ENCODE data around the gene TRIM8.
A peak's percentile ranks its signal among the peaks of the same experiment; 100 is the strongest.

Gene TRIM8

DNA sequence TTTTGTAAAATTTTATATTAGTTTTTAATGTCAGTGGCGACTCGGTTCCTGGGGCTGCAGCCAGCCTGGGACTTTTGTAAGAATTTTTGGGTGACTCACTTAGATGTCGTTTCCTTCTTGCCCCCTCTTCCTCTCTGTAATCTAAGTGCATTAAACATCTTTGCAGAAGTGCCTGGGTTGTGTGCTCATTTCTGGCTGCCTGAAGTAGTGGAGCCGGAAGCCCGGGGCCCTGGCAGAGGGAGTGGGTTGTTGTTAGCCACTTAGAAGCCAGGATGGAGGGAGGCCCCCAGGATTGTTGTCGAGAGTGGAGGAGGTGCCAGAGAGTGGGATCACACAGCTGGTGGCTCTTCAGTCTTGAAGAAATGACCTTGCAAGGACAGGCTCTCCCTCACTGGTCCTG is 11.0 kb upstream of the TRIM8 start:
- no peak for DNase-seq

DNA sequence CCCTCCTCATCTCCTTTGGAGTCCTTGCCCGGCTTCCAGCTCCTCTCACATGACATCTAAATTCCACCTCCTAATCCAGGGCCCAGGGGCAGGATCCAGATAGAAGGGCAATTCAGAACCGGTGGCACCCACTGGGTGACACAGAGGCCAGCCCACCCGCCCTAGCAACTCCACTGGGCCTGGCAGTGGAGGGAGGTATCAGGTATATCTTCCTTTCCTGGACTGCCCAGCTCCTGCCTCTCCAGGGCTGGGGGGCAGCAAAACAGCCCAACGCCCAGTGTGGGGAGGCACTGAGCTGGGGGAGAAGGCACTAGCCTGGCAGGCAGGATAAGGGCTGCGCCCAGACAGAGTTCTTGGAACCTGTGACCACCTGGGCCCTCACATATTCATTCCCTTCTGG is 10.4 kb upstream of the TRIM8 start:
- no peak for DNase-seq

DNA sequence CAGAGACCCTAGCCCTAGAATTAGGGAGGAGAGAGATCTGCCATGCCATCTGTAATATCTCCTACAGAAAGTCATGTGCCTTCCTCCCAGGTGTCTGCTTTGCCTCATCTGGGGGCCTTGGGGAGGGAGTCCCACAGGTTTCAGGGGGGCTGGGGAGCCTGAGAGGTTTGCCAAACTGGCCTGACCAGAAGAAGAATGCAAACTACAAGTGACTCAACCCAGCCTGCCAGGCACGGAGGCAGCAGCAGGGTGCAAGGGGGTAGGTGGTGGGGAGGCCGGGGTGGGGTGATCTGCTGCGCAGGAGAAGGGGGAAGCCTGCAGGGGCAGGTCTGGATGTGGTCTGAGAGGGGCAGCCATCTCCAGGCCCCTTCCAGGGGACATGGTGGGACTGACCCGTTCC is 9.6 kb upstream of the TRIM8 start:
- no peak for DNase-seq

DNA sequence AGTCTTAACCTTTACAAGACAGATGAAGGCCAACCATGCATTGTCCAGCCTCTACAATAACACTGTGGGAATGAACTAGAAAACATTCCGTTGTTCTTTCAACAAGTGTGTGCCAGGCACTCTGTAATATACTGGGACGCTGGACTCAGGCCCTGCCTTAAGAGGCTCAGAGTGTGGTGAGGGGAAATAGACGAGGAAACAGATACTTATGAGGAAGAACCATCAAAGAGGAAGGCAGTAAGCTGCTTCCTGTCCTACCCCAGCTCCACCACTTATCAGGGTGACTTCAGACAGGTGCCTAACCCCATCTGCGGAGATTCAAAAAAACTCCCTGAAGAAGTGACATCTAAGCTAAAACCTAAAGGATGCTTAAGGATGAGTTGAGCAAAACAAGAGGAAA is 8.9 kb upstream of the TRIM8 start:
- DNase-seq, result no peak

DNA sequence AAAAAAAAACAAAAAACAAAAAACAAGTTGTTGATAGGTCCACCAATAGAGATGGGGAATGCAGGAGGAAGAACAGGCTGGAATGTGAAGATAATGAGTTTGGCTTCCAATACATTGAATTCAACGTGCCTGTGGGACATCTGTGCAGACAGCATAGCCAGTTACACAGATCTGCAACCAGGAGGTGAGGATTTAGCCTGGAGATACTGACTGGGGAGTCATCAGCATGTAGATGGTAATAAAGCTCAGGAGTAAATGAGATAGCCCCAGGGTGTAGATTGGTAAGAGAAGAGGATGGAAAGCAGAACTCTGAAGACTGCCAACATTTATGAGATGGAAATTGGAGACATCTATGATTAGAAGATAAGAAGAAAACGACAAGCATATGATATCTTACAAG is 4.7 kb upstream of the TRIM8 start:
- DNase-seq, result no peak

DNA sequence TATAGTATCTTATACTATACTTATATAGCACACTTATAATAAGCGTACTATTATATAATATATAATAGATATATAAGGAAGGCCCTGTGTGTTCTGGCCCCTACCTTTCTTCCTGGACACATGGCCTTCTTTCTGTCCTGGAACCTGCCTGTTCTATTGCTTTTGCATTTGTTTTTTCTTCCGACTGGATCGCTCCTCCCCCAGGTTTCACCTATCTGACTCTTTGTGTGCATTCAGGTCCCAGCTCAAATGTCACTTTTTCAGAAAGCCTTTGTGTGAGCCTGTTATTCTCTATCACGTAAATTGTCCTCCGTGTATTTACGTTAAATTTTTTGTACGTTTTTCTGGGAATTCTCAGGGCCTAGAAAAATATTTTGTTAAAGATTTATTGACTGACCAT is 2.9 kb upstream of the TRIM8 start:
- no peak for DNase-seq

DNA sequence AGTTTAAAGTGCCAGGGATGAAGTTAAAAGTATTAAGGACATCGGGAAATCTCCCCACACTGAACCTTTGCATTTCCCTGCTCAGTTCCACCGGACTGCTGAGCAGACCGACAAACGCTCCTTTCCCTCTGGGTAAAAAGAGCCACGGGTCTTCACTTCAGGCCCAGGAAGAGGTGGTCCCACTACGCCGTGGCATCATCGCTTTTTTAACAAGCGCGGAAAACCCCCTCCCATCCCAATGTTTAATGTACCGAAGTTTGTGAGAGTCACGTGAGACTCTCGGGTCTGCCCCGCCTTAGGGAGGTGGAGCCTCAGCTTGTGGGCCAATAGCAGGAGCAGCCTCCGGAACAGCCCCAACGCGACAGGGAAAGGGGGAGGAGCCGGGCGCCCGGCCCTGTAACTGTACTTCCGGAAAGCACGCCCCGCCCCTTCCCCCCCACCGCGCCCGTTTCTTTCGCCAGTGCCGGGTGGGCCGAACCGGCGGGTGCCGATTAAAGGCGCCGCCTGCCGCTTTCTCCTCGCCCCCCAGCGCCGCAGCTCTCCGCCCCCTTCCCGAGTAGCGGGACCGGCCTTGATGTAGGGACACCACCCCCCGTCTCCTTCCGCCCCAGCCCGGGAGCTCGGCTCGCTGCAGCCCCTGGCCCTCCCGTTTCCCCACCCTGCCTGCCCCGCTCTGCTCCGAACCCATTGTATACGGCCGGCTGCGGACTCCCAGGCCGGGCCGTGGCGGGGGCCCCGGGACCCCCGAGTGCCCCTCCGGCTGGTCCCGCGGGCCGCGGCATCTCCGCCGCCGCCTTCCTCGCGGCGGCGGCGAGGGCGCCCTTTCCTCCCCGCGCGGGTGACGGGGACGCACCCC is 2.2 kb upstream of the TRIM8 start:
- DNase-seq, result peak; percentile 81

DNA sequence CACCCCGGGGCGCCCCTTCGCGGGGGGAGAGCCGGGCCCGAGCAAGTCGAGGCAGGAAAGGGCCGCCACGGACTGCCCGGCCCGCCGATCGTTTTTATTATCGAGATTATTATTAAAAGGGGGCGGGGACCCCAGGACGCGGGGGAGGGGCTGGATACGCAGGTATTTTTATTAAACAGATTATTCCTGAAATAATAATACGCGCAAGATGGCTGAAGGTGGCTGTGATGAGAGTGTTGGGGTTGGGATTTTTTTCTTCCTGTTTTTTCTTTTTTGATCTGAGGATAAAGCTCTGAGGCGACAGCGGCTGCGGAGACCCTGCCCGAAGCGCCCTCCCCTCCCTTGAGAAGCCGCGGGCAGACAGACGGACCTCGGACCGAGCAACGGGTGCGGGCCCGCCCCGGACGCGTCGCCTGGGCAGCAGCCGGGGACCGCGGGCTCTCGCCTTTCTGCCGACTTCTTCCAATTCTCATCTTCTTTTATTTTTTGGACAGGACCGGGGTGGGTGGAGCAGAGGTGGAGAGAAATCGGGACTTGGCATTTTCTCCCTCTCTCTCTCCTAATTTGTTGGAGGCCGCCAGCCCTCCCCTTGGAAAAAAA is 1.4 kb upstream of the TRIM8 start:
- no peak for DNase-seq

DNA sequence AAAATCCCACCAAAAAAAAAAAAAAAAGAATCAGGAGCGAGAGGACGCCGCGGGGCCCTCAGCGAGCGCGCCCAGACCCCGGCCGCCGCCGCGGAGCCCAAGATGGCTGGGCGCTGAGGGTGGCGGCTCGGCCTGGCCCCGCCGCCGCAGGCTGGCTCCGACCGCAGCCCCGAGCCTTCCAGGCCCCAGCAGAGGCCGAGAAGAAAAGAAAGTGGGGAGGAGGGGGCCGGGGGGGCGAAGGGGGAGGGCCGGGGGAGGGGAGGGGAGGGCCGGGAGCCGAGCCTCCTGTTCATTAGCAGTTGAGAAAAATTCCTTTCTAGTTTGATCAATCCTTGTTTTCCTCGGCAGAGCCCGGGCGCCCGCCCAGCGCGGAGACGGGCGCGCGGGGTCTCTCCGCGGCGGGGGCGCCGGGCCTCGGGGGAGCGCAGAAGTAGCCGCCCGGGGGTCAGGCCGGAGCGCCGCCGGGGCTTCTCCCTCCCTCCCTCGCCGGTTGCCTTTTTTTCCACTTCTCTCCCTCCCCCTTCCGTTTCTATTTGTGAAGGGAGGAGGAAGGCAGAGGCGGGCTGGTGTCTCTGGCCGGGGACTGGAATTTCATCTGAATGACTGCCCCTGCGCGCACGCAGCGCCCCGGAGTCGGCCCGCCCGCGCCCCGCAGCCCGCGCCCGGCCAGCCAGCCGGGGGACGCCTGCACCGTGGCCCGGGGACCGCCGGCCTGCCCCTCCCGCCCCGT is 778 bp upstream of the TRIM8 start:
- no peak for DNase-seq

DNA sequence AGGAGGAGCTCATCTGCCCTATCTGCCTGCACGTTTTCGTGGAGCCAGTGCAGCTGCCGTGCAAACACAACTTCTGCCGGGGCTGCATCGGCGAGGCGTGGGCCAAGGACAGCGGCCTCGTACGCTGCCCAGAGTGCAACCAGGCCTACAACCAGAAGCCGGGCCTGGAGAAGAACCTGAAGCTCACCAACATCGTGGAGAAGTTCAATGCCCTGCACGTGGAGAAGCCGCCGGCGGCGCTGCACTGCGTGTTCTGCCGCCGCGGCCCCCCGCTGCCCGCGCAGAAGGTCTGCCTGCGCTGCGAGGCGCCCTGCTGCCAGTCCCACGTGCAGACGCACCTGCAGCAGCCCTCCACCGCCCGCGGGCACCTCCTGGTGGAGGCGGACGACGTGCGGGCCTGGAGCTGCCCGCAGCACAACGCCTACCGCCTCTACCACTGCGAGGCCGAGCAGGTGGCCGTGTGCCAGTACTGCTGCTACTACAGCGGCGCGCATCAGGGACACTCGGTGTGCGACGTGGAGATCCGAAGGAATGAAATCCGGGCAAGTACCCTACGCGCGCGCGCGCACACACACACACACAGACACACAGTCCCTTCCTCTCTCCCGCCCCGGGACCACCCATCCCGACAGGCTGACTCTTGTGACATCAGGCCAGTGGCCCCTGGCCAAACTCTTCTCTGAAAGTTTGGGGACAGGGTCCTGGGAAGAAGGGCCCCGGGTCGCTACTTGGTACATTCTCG is 538 bp downstream of the TRIM8 start:
- peak; percentile 81 for DNase-seq

DNA sequence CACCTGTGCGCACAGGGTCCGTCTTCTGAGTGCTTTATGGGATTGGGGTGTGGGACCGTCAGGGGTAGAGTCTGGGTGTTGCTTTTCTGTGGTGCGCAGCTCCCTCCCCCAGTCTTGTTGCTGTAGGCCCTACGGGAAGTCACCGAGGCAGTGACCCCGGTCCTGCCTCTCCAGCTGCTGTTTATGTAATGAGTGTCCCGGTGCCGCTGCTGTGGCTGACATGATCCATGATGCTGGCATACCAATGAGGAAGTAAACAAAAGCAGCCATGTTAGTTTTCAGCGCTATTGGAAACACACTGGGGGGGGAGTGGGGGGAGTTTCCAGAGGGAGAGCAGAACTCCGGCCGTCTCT is 1.1 kb downstream of the TRIM8 start:
- no peak for DNase-seq

DNA sequence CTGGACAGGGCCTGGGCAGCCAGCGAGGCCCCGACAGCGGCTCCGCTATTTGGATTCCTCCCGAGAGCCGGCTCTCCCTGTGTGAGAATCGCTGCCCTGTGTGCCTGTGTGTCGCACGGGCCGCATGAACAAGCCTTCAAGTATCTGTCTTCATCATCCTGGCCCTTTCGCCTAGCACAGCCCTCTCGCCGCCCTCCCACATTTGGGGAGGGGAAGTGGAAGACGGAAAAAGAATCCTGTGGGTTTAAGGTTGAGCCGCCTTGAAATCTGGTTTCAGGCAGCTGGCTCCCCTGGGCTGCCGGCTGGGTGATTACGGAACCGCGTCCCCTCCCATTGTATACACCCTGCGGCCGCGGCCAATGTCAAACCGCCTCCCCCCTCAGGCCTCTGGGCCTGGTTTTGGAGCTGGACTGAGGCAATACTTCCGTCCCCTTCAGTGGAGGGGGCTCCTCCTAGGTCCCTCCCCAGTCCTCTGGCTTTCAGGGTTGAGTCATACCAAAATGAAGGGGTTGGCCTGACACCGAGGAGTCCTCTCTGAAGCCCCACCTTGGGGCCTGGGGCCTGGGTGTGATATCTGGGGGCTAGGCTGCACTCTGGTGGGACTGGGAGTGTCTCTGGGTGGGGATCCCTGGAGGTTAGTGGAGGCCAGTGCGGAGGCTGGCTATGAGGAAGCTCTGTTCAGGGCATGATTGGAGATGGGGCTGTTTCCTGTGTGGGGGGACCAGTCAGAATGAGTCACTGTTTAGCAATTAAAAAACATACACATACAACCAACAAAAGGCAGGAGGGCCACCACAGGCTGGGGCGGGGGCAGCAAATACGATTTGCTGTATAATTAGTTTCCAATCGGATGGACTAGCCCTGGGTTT is 1.7 kb downstream of the TRIM8 start:
- peak; percentile 77 for DNase-seq

DNA sequence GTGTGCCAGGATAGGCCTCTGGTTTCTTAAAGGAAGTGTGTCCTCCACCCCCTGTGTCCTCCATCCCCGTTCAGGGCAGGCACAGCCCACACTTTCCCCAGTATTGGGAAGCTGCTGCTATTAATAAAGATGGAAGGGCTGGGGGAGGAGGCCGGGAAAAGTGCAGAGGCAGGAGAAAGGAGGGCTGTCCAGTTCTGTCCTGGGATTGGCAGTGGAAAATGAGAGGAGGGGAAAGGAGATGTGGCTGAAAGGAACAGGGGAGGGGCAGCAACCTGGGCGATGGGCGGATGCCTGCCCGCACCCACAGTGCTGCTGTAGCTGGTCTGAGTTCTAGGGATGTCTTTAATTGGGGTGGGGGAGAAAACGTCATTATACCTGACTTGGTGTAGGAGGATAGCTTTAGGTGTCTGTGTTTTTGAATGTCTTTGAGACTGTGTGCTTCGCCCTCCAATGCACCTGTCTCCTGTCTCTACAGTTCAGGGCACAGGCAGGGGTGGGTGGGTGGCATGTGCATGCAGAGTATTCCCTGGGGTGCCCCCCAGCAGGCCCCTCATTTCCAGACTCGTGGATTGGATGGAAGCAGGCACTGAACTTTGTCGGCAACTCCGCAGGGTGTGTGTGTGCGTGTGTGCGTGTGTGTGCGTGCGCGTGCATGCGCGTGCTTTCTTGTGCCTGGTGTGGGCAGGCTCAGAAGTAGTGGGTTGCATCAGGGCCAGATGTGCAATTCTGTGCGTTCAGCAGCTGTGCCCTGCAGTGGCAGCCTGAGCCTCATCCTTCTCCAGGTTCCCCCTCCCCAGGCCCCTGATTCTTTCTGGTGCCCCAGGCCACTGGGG is 2.5 kb downstream of the TRIM8 start:
- DNase-seq, result no peak

DNA sequence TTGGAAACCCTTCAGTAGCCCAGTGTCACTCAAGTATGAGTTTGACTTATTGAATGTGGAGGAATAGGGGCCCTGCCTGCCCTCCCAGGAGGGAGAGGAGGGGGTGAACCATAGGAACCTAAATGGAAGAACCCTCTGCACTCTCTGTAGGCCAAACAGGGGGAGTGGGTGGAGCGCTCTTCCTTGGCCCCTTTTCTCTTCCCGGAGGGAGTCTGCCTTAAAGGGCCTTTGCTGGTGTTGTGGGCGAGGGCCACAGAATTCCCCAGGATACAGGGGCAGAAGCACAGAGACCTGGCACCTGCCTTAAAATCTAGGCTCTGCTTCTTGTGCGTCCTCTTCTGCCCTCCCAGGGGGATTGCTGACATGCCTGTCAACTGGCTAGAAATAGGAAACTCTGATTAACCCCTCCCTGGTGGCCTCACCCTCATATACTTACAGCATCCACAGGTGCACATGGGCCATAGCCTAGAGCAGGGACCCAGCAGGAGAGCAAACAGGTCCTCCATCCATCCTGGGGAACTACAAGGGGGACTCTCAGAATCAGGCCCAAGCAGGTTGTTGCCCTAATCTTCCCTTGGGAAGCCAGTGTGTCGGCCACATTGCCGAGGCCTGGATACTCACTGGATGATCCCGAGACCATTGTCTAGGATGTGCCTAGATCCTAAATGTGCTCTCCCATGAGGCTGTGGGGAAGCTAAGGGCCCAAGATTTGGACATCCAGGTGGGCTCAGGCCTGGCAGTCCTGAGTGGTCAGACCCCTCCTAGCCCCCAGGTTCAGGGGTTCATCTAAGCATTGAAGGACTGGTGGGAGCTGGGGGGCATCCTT is 3.4 kb downstream of the TRIM8 start:
- no peak for DNase-seq

DNA sequence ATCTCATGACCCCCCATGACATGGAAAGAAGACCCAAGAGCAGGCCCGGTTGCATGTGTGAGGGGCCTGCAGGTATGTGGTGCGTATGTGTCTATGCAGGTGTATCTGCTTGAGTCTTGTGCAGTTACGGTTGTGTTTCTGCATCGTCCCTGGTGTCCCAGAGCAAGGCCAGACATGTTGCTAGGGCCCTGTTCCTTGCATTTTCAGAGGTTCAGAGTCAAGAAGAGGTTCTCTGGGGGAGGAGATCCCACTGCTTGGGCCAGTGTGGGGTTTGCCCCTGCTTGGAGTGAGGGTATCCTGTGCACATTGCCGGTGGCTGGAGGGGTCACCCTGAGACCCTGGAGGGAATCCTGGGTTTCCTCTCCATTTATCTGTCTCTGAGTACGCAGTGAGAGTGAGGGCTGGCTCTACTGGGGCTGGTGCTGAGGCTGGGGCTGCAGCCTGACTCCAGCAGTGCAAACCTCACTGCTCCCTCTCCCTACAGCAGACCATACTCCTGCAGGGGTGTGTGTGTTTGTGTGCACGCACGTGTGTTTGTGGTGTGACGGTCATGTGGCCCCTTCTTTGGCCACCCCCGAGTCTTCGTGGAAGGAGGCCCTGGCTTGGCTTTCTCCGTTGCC is 4.1 kb downstream of the TRIM8 start:
- DNase-seq, result no peak

DNA sequence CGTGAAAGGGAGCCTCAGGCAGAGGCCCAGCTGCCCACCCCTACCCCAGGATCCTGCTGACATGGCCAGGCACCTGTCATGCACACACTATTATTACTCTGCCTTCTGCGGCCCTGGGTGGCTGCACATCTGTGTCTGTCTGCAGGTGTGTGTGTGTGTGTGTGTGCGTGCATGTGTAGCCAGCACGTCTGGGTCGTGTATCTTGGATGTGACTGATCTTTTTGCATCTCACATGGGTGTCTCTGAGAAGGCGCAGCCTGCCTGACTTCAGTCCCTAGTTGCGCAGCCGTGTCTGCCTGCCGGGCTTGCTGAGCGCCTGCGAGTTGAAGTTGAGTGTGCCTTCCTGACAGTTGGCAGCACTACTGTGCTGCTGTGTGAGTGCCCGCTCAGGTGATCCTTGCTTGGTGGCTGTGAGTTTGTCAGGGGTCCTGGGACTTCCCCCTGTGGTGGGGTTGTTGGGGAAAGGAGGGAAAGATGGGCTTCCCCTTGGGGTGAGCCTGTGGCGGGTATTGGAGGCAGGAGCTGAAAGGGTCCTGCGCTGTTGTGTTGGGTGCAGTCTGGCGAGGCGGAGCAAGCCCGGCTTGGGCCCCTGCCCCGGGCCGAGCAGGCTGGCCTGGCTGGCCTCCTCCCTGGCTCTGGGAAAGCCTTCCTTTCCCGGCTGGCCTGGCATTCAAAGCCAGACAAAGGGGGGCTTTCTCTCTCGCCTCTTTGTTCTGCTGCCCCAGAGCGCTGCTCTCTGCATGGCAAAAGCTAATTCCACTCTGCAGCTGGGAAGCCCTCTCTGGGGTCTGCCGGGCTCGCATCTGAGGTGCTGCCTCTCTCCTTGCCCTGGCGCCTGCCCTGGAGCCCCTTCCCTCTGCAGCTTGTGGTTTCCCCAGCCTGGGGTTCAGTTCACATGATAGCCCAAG is 4.9 kb downstream of the TRIM8 start:
- no peak for DNase-seq

DNA sequence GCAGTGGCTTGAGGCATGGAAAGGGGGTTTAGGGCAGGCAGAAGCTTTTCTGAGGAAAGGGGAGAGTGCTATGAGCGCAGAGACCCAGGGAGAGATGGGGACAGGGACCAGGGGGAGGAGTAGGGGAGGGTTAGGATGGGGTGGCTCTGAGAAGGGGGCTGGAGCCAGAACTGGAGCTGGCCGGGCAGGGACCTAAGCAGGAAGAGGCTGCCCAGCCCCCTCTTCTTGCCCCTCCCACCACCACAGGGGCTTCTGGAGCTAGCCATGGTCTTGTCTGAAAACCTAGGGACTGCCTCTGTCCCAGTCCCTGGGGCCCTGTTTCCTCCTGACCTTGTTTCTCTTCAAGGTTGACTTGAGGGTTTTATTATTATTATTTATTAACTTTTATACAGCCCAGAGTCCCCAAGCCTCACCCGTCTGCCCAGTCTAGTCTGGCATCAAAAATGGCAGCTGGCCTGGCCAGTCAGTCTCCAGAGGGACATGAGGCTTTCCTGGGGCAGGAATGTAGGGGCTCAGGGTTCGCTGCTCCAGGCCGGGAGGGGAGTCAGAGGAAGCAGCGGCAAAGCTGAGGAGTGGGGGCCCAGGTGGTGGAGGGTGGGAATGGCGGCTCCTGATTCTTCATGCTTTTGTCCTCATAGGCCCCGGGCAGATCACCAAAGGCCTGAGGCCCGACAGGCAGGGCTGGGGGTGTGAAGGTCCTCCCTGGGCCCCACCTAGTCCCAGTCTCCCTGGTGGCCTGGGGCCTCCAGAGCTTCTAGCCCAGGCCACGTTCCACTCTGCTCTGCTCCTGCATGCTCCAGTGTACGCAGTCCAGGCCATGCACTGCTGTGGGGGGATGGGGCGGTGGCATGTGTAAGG is 5.7 kb downstream of the TRIM8 start:
- no peak for DNase-seq

All from 8988T (cell line).